ENCODE results near the gene BEND7.
"Not testable (repeated sequence)": the region's sequence is repeated elsewhere in the genome, so short reads cannot be mapped to it uniquely, and the experiment has no call there.

The BEND7 gene, protein sequence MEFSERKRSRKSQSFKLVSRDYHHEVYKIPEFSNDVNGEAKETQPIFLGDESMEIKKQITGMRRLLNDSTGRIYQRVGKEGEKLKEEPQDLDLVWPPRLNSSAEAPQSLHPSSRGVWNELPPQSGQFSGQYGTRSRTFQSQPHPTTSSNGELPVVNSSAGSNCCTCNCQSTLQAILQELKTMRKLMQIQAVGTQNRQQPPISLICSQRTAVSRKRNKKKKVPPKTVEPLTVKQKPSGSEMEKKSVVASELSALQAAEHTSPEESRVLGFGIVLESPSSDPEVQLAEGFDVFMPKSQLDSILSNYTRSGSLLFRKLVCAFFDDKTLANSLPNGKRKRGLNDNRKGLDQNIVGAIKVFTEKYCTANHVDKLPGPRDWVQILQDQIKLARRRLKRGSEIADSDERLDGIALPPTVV

GRCh38 chr10:13528875-13529713 lies at the start of gene BEND7:
Gene BEND7 (minus strand): TSS chr10:13529014. CDS start chr10:13528533, 481 bp downstream.
- Mint-ChIP-seq H3K36me3 (ENCODE audit: low read depth) (no peaks in the 10 kb centered on the region), H3K27me3 (ENCODE audit: low read depth) (peaks cover 68% of the 10 kb centered on the region), H3K9me3 (no peaks in the 10 kb centered on the region), H3K27ac (no peak within 1 kb of the TSS), H3K4me3 (peak within 1 kb of the TSS; percentile 36), H3K4me1 (ENCODE audit: low read depth) (peaks cover 7% of the 10 kb centered on the region)
- DNase-seq (ENCODE audit: low spot score) = no peak

DNA sequence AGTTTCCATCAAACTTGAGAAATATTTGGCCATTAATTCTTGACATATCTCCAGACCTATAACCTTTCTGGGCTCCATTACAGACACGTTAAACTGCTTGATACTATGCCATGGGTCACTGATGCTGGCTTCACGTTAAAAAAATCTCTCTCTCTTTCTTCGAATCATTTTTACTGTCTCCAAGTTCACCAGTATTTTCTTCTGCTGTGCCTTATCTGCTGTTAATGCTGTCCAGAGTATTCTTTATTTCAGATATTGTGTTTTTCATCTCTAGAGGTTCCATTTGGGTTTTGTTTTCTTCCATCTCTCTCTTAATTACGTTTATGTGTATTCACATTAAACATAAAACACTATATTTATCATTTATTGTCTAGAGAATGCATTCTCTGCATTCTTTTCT lies 45.1 kb upstream of the BEND7 start:
- no peaks in the 10 kb centered on the region for H3K9me3 Mint-ChIP-seq
- no peak for DNase-seq (ENCODE audit: low spot score)
- H3K27ac Mint-ChIP-seq = no peak overlapping the region
- no peak overlapping the region for H3K4me3 Mint-ChIP-seq
- peaks cover 9% of the 10 kb centered on the region for H3K27me3 Mint-ChIP-seq (ENCODE audit: low read depth)
- no peaks in the 10 kb centered on the region for H3K36me3 Mint-ChIP-seq (ENCODE audit: low read depth)
- H3K4me1 Mint-ChIP-seq (ENCODE audit: low read depth) = no peaks in the 10 kb centered on the region

DNA sequence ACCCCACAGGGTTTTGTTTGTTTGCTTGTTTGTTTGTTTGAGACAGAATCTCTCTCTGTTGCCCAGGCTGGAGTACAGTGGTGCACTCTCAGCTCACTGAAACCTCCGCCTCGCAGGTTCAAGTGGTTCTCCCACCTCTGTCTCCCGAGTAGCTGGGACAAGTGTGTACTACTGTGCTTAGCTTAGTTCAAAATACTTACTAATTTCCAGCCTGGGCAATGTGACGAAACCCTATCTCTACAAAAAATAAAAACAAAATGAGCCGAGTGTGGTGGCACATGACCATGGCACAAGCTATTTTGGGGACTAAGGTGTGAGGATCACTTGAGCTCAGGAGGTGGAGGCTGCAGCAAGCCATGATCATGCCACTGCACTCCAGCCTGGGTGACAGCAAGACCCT lies 42.7 kb upstream of the BEND7 start:
- Mint-ChIP-seq H3K4me1 (ENCODE audit: low read depth) (no peaks in the 10 kb centered on the region), H3K9me3 (no peaks in the 10 kb centered on the region), H3K27me3 (ENCODE audit: low read depth) (peaks cover 12% of the 10 kb centered on the region), H3K36me3 (ENCODE audit: low read depth) (no peaks in the 10 kb centered on the region), H3K4me3 (no peak overlapping the region), H3K27ac (no peak overlapping the region)
- no peak for DNase-seq (ENCODE audit: low spot score)

- Mint-ChIP-seq H3K27me3 (ENCODE audit: low read depth) (peaks cover 5% of the 10 kb centered on the region), H3K4me3 (no peak overlapping the region), H3K4me1 (ENCODE audit: low read depth) (no peaks in the 10 kb centered on the region), H3K36me3 (ENCODE audit: low read depth) (no peaks in the 10 kb centered on the region), H3K9me3 (no peaks in the 10 kb centered on the region), H3K27ac (no peak overlapping the region)
- no peak for DNase-seq (ENCODE audit: low spot score)
Measured at GRCh38 chr10:13567030-13567429, 38.2 kb upstream of the BEND7 start.

- no peaks in the 10 kb centered on the region for H3K9me3 Mint-ChIP-seq
- no peak overlapping the region for H3K4me3 Mint-ChIP-seq
- H3K27me3 Mint-ChIP-seq (ENCODE audit: low read depth) = peaks cover 3% of the 10 kb centered on the region
- H3K4me1 Mint-ChIP-seq (ENCODE audit: low read depth) = no peaks in the 10 kb centered on the region
- H3K36me3 Mint-ChIP-seq (ENCODE audit: low read depth) = no peaks in the 10 kb centered on the region
- H3K27ac Mint-ChIP-seq = no peak overlapping the region
- no peak for DNase-seq (ENCODE audit: low spot score)
Measured at GRCh38 chr10:13564576-13564975, 35.8 kb upstream of the BEND7 start.

DNA sequence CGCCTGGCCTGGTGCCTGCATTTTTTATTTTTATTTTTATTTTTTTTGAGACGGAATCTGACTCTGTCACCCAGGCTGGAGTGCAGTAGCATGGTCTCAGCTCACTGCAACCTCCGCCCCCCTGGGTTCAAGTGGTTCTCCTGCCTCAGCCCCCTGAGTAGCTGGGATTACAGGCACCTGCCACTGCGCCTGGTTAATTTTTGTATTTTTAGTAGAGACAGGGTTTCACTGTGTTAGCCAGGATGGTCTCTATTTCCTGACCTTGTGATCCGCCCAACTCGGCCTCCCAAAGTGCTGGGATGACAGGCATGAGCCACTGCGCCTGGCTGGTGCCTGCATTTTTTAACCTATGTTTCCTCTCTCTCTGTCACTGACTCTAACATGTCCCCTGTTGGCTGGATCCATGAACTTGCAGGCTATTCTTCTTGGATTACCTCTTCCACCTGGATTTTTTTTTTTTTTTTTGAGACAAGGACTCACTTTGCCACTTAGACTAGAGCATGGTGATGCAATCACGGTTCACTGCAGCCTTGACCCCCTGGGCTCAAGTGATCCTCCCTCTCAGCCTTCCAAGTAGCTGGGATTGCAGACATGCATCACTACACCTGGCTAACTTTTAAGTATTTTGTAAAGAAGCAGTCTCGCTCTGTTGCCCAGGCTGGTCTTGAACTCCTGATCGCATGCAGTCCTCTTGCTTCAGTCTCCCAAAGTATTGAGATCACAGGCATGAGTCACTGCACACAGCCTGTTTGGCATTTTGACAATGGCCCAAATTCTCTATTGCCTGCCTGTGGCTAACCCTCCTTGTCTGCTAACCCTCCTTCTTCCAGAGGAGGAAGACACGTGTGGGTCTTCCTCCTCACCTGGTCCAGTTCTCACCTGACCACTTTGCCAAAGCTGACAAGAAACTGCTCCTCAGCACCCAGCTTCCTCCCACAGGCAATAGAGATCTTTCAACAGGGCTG lies 34.9 kb upstream of the BEND7 start:
- Mint-ChIP-seq H3K36me3 (ENCODE audit: low read depth) (no peaks in the 10 kb centered on the region), H3K9me3 (no peaks in the 10 kb centered on the region), H3K27me3 (ENCODE audit: low read depth) (peaks cover 3% of the 10 kb centered on the region), H3K4me3 (no peak overlapping the region), H3K27ac (no peak overlapping the region), H3K4me1 (ENCODE audit: low read depth) (no peaks in the 10 kb centered on the region)
- no peak for DNase-seq (ENCODE audit: low spot score)

DNA sequence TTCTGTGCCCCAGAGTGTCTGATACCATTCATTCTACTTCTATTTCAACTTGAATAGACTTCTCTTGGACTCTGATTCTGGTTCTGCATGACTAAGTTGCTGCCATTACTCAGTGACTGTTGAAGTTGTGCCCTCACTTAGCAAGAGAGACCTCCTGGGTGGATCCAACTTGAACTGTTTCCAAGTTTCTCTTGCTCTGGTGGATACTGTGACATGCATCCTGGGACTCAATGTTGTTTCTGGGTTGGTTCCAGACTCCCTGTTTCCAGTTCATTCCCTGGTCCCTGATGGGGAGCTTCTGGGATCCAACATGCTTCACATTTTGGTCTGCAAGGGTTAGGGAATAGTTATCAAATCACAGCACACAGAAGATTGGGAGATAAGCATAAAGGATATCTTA lies 31.8 kb upstream of the BEND7 start:
- Mint-ChIP-seq H3K9me3 (no peaks in the 10 kb centered on the region), H3K27ac (no peak overlapping the region), H3K36me3 (ENCODE audit: low read depth) (no peaks in the 10 kb centered on the region), H3K4me1 (ENCODE audit: low read depth) (no peaks in the 10 kb centered on the region), H3K4me3 (no peak overlapping the region), H3K27me3 (ENCODE audit: low read depth) (no peaks in the 10 kb centered on the region)
- DNase-seq (ENCODE audit: low spot score) = no peak

DNA sequence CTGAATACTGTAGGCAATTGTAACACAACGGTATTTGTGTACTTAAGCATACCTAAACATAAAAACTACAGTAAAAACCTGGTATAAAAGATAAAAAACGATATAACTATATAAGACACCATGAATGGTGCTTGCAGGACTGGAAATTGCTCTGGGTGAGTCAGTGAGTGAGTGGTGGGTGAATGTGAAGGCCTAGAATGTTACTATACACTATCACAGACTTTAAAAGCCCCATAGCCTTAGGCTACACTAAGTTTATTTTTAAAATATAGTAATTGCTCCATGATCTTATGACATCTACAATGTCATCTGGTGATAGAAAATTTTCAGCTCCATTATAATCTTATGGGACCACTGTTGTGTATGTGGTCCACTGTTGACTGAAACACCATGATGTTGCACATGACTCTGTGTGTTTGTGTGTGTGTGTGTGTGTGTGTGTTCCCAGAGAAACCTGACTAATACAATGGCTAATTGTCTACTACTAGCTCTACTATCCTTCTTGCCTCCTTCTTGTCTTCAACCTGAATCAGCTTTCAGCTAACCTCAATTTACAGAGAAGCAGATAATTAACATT lies 30.4 kb upstream of the BEND7 start:
- H3K9me3 Mint-ChIP-seq = no peaks in the 10 kb centered on the region
- H3K27ac Mint-ChIP-seq = no peak overlapping the region
- no peak overlapping the region for H3K4me3 Mint-ChIP-seq

DNA sequence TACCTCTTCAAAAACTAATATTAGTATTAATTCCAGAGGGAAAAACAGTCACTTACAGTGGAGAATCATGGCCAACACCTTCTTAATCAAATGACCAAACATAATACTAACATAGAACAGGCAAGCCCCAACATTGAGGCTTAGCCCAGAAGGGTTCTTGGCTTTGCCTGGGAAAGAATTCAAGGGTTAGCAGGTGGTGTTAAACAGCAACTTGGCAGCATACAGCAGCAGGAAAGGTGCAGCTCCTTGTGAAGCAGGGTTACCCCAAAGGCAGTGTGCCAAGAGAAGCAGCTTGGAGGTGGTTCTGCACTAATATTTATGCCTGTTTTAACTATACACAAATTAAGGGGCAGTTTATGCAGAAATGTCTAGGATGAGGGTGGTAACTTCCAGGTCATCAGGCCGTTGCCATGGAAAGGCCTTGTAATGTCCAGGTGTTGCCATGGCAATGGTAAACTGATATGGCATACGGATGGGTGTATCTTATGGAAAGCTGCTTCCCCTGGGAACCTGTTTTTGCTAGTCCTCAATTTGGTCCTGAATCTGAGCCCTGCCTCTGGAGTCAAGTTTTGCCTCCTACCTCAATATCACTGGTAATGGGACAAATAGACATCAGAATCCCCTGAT lies 27.2 kb upstream of the BEND7 start:
- DNase-seq (ENCODE audit: low spot score) = no peak
- Mint-ChIP-seq H3K4me1 (ENCODE audit: low read depth) (no peaks in the 10 kb centered on the region), H3K4me3 (no peak overlapping the region), H3K36me3 (ENCODE audit: low read depth) (no peaks in the 10 kb centered on the region), H3K9me3 (no peaks in the 10 kb centered on the region), H3K27me3 (ENCODE audit: low read depth) (peaks cover 2% of the 10 kb centered on the region), H3K27ac (no peak overlapping the region)

More for the DNA sequence above, 30.4 kb upstream of the BEND7 start:
- H3K27me3 Mint-ChIP-seq (ENCODE audit: low read depth) = no peaks in the 10 kb centered on the region
- no peak for DNase-seq (ENCODE audit: low spot score)
- no peaks in the 10 kb centered on the region for H3K36me3 Mint-ChIP-seq (ENCODE audit: low read depth)
- no peaks in the 10 kb centered on the region for H3K4me1 Mint-ChIP-seq (ENCODE audit: low read depth)

DNA sequence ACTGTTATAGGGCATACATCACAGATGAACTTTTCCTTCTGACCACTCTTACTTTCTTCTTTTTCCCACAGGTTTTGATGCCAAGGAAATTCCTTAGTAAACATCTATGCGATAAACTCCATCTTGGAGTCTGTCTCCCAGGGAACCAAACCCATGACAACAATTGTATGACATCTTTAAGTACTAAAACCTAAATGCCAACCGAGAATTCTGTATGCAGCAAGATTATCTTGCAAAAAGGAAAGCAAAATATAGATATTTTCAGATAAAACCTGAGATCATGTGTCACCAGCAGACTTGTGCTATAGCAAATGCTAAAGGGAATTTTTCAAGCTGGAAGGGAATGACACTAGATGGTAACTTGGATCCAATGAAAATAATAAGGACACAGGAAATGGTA lies 22.0 kb upstream of the BEND7 start:
- peaks cover 8% of the 10 kb centered on the region for H3K9me3 Mint-ChIP-seq
- no peak overlapping the region for H3K4me3 Mint-ChIP-seq
- no peak for DNase-seq (ENCODE audit: low spot score)
- H3K27me3 Mint-ChIP-seq (ENCODE audit: low read depth) = peaks cover 4% of the 10 kb centered on the region
- no peaks in the 10 kb centered on the region for H3K4me1 Mint-ChIP-seq (ENCODE audit: low read depth)
- no peaks in the 10 kb centered on the region for H3K36me3 Mint-ChIP-seq (ENCODE audit: low read depth)
- no peak overlapping the region for H3K27ac Mint-ChIP-seq

DNA sequence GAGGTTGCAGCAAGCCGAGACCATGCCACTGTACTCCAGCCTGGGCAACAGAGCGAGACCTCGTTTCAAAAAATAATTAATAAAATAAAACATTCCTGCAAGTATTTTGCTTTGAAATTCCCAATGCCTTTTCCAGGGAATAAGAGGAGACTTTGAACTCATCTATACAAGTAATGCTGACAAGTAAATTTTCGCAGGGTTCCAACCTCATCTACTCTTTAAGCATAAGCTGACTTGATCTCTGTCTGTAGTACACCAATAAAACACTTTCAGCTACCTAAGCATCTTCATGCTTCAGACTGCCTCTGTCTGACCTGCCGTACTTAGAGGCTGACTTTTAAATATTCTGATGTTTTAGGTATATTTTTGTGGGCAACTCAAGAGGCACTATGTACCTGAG lies 13.7 kb upstream of the BEND7 start:
- no peak overlapping the region for H3K27ac Mint-ChIP-seq
- no peaks in the 10 kb centered on the region for H3K4me1 Mint-ChIP-seq (ENCODE audit: low read depth)
- H3K27me3 Mint-ChIP-seq (ENCODE audit: low read depth) = peaks cover 3% of the 10 kb centered on the region
- no peaks in the 10 kb centered on the region for H3K9me3 Mint-ChIP-seq
- no peaks in the 10 kb centered on the region for H3K36me3 Mint-ChIP-seq (ENCODE audit: low read depth)
- no peak overlapping the region for H3K4me3 Mint-ChIP-seq
- no peak for DNase-seq (ENCODE audit: low spot score)

DNA sequence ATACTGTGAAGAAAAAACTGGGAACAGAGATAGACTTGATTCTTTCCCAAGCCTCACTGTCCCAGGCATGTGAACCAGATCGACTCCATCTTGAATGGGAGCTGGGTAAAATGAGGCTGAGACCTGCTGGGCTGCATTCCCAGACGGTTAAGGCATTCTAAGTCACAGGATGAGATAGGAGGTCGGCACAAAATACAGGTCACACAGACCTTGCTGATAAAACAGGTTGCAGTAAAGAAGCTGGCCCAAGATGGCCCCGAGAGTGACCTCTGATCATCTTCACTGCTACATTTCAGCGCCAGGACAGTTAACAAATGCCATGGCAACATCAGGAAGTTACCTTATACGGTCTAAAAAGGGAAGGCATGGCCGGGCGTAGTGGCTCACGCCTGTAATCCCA lies 9.2 kb upstream of the BEND7 start:
- H3K27ac Mint-ChIP-seq; H3K4me3 Mint-ChIP-seq; H3K36me3 Mint-ChIP-seq (ENCODE audit: low read depth); H3K9me3 Mint-ChIP-seq; H3K27me3 Mint-ChIP-seq (ENCODE audit: low read depth); DNase-seq (ENCODE audit: low spot score); H3K4me1 Mint-ChIP-seq (ENCODE audit: low read depth): not testable (repeated sequence)
